Measurements from ENCODE around the gene PITPNC1. TPM values are rescaled to one million over a fixed set of nuclear protein-coding genes. Genes with fewer than 3 reads are reported as not detected.

PITPNC1 gene
- total and polyA plus RNA-seq, 2 donors (not counting 3 experiments of a cell fraction or from before 2014, with no cell fraction given) = 2.4 to 9.6 TPM

DNA sequence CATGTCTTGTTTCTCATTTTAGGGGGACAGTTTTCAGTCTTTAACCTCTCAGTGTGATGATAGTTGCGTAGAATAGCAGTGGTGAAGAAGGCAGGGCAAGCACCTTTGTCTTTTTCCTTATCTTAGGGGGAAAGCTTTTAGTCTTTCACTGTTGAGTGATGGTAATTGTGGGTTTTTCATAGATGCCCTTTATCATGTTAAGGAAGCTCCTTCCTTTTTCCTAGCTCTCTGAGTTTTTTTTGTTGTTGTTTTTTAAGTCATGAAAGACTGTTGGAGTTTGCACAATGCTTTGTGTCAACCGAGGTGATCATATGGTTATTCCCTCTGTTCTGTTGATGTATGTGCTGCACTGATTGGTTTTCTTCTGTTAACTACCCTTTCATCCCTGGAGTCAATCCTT, 356.4 kb downstream of the PITPNC1 start:
- Histone ChIP-seq H3K9me3 (replicated peaks; ENCODE audit: control insufficient read depth, insufficient read depth, low read length) (no peaks in the 10 kb centered on the region), H3K27ac (ENCODE audit: insufficient read depth, low read depth, low read length) (no peak overlapping the region), H4K20me1 (replicated peaks; ENCODE audit: control insufficient read depth, extremely low read depth, insufficient read depth, low read length) (no peaks in the 10 kb centered on the region), H3K4me1 (ENCODE audit: control insufficient read depth, extremely low read depth, insufficient read depth, low read length) (no peaks in the 10 kb centered on the region), H3K27me3 (ENCODE audit: control insufficient read depth in 2 of 2, insufficient read depth in 2 of 2, low read length in 2 of 2) (no peaks in the 10 kb centered on the region), H2AFZ (ENCODE audit: low read depth, low read length) (no peak overlapping the region), H3K4me3 (replicated peaks in 1 of 3; ENCODE audit: insufficient read depth in 1 of 3, low read depth in 1 of 3, low read length in 3 of 3) (no peak overlapping the region), H3K36me3 (ENCODE audit: control insufficient read depth in 2 of 2, extremely low read depth in 1 of 2, insufficient read depth in 2 of 2, low read length in 2 of 2) (peaks cover 5 to 25% of the 10 kb centered on the region in 2 experiments), H3K79me2 (ENCODE audit: control insufficient read depth, insufficient read depth, low read length) (peaks cover 15% of the 10 kb centered on the region), H3K9ac (replicated peaks; ENCODE audit: extremely low read depth, insufficient read depth, low read length) (no peak overlapping the region), H3K4me2 (ENCODE audit: insufficient read depth, low read length) (no peak overlapping the region), H3K9me1 (replicated peaks; ENCODE audit: control insufficient read depth, extremely low read depth, insufficient read depth, low read length) (no peaks in the 10 kb centered on the region)
- no peak for DNase-seq (ENCODE audit: low read depth, low spot score)
- ChIA-PET POLR2A (no interaction called here), CTCF (interaction anchor here (0.6 to 1.8 kb wide), 3 partner anchors 10 to 236 kb away, joined by 3 to 5 read pairs (median 4); no protein-coding TSS in a partner anchor)
- dilution Hi-C loops (cut with MboI; ENCODE audit: extremely low pct_ligation_motif_present, low sequenced_read_pairs) = no loop called here
- no peak for FAIRE-seq
- BruUV-seq (replicated peaks) = no TSS peak
- intact Hi-C loops (cut with micrococcal nuclease) = no loop called here
- no peak for TF ChIP-seq GATA2 (IDR thresholded peaks at IDR 0.05; ENCODE audit: insufficient read depth, insufficient read length, low read depth, low read length)
- TF ChIP-seq POLR2AphosphoS5 (IDR thresholded peaks at IDR 0.05; ENCODE audit: insufficient read depth, low read depth, low read length) = no peak
- no peak for TF ChIP-seq MYC (IDR thresholded peaks at IDR 0.05; ENCODE audit: low read depth, low read length)
- TF ChIP-seq JUN (IDR thresholded peaks at IDR 0.05; ENCODE audit: borderline replicate concordance, insufficient read depth, insufficient read length, low read depth) = no peak
- TF ChIP-seq, protein P1, sequence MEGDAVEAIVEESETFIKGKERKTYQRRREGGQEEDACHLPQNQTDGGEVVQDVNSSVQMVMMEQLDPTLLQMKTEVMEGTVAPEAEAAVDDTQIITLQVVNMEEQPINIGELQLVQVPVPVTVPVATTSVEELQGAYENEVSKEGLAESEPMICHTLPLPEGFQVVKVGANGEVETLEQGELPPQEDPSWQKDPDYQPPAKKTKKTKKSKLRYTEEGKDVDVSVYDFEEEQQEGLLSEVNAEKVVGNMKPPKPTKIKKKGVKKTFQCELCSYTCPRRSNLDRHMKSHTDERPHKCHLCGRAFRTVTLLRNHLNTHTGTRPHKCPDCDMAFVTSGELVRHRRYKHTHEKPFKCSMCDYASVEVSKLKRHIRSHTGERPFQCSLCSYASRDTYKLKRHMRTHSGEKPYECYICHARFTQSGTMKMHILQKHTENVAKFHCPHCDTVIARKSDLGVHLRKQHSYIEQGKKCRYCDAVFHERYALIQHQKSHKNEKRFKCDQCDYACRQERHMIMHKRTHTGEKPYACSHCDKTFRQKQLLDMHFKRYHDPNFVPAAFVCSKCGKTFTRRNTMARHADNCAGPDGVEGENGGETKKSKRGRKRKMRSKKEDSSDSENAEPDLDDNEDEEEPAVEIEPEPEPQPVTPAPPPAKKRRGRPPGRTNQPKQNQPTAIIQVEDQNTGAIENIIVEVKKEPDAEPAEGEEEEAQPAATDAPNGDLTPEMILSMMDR (IDR thresholded peaks at IDR 0.05; ENCODE audit: extremely low read depth in 1 of 2, insufficient read depth in 1 of 2, low read depth in 1 of 2, low read length in 2 of 2) = no peak
- TF ChIP-seq, protein P2, sequence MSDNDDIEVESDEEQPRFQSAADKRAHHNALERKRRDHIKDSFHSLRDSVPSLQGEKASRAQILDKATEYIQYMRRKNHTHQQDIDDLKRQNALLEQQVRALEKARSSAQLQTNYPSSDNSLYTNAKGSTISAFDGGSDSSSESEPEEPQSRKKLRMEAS (IDR thresholded peaks at IDR 0.05; ENCODE audit: insufficient read depth, insufficient read length) = no peak
- no peak for TF ChIP-seq EZH2 (IDR thresholded peaks at IDR 0.05; ENCODE audit: borderline replicate concordance, low read depth, low read length, severe bottlenecking)
- no peak for TF ChIP-seq POLR2A (IDR thresholded peaks at IDR 0.05; ENCODE audit: low read depth, low read length)
- TF ChIP-seq FOS (IDR thresholded peaks at IDR 0.05; ENCODE audit: borderline replicate concordance, insufficient read depth, low read length) = no peak

Data from endothelial cell of umbilical vein (primary cell).